ENCODE results near the gene NBPF1. TPM values are rescaled to one million over a fixed set of nuclear protein-coding genes. Genes with fewer than 3 reads are reported as not detected.
"Not testable (repeated sequence)": the region's sequence is repeated elsewhere in the genome, so short reads cannot be mapped to it uniquely, and the experiment has no call there.

NBPF1 gene
- total and polyA plus RNA-seq, 3 donors from 2014 or later, result 75.6 to 109 (median 93.9) TPM

DNA sequence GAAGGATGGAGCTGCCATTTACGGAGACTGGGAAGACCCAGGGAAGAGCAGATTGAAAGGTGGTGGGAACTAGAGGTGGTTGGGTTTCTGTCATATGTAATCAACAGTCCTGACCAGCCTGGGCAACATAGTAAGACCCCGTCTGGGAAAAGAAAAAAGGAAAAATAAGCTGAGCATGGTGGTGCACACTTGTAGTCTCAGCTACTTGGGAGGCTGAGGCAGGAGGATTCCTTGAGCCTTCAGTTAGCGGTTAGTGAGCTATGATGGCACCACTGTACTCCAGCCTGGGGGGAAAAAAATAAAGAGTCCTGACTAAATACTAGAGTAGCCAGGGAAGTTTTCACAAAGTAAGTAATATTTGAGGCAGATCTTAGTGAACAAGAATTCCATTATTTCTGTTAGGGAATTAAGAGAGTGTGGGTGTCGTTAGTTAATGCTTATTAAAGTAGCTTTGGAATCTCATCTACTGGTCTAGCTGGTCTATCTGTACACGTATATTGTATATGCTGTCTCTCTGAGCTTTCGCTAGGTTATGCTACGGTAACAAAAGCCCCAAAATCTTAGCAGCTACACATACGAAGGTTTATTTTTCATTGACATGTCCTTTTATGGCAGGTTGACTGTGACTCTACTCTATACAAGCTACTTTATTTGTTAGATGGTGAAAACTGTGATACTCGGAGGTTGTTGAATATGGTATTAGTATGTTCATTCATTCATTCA is 4.4 kb downstream of the NBPF1 start:
- no peak for DNase-seq
- no peak overlapping the region for H3K27ac ChIP-seq
- H3K4me1 ChIP-seq, result peaks cover 12% of the 10 kb centered on the region
- no peaks in the 10 kb centered on the region for H3K27me3 ChIP-seq
- intact Hi-C loops (cut with DNase I; ENCODE audit: low total_unique reads), result no loop called here
- 88 to 93% methylated on average over 9 of the region's 9 CpGs for WGBS, 2 donors
- no peak overlapping the region for H3K4me3 ChIP-seq
- no peaks in the 10 kb centered on the region for H3K9me3 ChIP-seq
- no peak for TF ChIP-seq POLR2A (IDR thresholded peaks at IDR 0.05)
- TF ChIP-seq, protein P1, sequence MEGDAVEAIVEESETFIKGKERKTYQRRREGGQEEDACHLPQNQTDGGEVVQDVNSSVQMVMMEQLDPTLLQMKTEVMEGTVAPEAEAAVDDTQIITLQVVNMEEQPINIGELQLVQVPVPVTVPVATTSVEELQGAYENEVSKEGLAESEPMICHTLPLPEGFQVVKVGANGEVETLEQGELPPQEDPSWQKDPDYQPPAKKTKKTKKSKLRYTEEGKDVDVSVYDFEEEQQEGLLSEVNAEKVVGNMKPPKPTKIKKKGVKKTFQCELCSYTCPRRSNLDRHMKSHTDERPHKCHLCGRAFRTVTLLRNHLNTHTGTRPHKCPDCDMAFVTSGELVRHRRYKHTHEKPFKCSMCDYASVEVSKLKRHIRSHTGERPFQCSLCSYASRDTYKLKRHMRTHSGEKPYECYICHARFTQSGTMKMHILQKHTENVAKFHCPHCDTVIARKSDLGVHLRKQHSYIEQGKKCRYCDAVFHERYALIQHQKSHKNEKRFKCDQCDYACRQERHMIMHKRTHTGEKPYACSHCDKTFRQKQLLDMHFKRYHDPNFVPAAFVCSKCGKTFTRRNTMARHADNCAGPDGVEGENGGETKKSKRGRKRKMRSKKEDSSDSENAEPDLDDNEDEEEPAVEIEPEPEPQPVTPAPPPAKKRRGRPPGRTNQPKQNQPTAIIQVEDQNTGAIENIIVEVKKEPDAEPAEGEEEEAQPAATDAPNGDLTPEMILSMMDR (IDR thresholded peaks at IDR 0.05), result no peak
- peaks cover 4% of the 10 kb centered on the region for H3K36me3 ChIP-seq (ENCODE audit: low read depth, missing control alignments)

DNA sequence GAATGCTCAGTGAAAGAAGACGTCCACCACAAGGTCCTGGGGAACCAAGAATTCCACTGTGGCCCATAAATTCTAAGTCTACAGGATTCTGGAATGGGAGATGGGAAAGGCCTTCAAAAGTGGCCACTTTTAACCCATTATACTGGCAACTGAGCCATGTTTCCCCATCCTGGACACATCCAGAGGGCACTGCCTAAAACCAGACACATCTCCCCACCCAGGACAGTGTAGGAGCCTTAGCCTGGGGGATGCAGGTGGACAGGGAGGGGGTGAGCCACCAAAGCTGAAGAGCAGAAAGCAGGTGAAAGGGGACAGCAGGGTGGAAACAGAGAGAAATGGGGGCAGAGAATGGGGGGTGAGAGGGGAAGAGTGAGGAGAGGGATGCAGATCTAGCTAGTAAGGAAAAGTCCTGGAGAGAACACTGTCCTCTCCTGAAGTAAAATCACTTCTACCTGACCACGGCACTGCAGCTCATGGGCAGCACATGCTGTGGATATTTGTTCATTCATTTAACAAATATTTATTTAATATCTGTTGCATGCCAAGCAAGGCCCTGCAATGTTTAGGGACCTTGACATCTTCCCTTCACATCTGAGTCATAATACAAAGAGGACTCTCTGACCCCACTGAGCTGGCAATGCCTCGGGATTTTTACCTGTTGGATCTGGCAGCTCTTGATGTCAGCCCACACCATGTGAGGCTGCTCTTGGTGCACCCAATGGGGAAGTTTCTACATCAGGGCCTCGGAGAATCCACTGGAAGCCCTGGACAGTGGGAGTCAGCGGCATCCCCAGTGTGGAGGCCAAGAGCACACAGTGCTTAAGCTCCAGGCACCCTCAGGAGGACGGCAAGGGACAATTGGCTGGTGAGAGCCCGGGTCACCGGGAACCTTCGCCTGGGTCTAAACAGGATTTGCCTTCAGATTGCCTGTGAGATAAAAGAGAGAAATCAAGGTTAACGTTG is 5.2 kb downstream of the NBPF1 start:
- intact Hi-C loops (cut with DNase I; ENCODE audit: low total_unique reads); DNase-seq; H3K36me3 ChIP-seq (ENCODE audit: low read depth, missing control alignments); H3K4me3 ChIP-seq; H3K9me3 ChIP-seq; H3K4me1 ChIP-seq; H3K27me3 ChIP-seq; H3K27ac ChIP-seq: not testable (repeated sequence)
- WGBS, 2 donors, result 91 to 92% methylated on average over 10 of the region's 10 CpGs

DNA sequence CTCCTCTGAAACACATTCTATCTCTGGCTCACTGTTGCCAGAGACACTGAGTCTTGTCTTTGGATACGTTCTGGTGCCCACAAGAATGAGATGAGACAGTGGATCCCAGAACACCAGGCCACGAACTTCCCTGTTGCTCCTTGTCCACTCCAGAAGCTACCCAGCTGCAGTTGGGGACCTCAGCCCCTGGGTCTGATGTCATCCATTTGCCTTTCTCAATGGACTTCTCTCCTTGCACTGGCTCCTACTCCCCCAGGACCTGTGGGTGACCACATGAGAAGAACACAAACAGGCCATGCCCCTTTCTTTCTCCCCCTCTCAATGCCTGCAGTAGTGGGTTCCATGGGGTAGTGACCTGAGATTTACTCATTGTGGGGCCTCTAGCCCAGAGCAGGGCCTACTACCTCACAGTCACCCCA is 5.9 kb downstream of the NBPF1 start:
- Histone ChIP-seq H3K27ac (no peak overlapping the region), H3K27me3 (no peaks in the 10 kb centered on the region), H3K4me1 (peaks cover 6% of the 10 kb centered on the region), H3K4me3 (no peak overlapping the region), H3K36me3 (ENCODE audit: low read depth, missing control alignments) (peaks cover 4% of the 10 kb centered on the region), H3K9me3 (no peaks in the 10 kb centered on the region)
- intact Hi-C loops (cut with DNase I; ENCODE audit: low total_unique reads), result no loop called here
- DNase-seq, result no peak
- TF ChIP-seq, protein P1 (IDR thresholded peaks at IDR 0.05), result no peak
- no peak for TF ChIP-seq POLR2A (IDR thresholded peaks at IDR 0.05)
- 91 to 92% methylated on average over 2 of the region's 2 CpGs for WGBS, 2 donors

DNA sequence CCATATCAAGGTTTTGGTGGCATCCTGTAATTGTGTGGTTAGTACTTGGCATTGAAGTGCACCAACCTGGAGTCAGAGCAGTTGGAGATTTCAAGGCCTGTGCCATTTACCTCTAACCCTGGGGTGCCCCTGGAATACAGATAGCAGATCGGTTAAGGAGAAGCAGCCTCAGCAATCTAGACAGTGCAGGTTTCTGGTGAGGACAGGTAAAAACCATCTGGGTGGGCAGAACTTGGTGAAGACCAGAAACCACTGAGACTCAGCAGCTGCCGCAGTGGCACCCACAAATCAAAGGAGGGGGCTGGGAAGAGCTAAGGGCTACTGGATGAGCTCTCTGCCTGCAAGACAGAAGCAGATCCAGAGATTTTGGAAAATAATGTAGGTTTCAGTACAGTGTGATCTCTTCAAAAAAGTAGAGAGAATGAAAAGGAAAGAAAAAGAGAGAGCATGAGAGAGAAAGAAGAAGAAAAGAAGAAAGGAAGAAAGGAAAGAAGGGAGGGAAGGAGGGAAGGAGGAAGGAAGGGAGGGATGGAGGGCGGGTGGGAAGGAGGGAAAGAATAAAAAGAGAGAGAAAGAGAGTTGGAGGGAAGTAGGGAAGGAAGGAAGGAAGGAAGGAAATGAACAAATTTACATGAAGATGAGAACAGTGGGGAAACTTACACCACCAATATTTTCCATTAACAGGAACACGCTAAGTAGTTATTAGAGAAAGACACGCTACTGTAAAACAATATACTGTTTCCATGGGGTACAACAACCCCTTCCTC is 6.5 kb downstream of the NBPF1 start:
- H3K27ac ChIP-seq; DNase-seq; H3K36me3 ChIP-seq (ENCODE audit: low read depth, missing control alignments); H3K4me1 ChIP-seq; H3K9me3 ChIP-seq; intact Hi-C loops (cut with DNase I; ENCODE audit: low total_unique reads); H3K4me3 ChIP-seq; H3K27me3 ChIP-seq: not testable (repeated sequence)
- 90 to 92% methylated on average over 5 of the region's 5 CpGs for WGBS, 2 donors

DNA sequence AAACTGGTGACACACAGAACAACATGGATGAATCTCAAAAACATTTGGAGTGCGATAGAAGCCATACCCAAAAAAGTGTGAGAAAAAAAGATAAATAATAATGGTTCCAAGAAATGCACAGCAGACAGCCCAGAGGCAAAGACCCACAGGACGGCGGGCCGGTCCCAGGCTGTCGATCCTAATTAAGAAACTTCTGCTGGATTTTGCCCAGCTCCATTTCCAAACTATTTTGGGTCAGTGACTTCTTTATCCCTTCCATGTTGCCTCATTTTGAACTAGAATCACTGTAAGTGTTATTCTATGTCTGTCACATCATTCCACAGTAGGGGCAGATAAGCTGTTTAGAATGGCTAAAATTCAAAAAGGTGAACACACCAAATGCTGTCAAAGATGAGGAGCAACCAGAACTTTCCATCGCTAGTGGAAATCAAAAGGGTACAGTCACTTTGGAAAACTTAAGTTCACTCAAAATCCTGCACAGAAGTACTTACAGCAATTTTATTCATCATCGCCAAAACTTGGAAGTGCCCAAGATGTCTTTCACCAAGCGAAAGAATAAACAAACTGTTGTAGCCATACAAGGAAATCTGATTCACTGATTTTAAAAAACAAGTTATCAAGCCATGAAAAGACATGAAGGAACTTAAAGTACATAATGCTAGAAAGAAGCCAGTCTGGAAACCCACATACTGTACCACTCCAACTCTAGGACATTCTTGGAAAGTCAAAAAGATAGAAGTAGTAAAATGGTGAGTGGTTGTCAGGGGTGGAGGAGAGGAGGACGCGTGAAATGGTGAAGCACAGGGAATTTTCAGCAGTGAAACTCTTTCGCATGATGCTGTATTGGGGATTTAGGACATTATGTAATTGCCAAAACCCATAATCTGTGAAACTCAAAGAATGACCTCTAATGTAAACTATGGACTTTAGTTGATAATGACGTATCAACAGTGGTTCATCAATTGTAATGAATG is 7.5 kb downstream of the NBPF1 start:
- WGBS, 2 donors, result 79 to 84% methylated on average over 12 of the region's 12 CpGs

More for the DNA sequence above, 7.5 kb downstream of the NBPF1 start:
- TF ChIP-seq, protein P1 (IDR thresholded peaks at IDR 0.05), result no peak
- intact Hi-C loops (cut with DNase I; ENCODE audit: low total_unique reads), result no loop called here
- Histone ChIP-seq H3K4me3 (no peak overlapping the region), H3K4me1 (no peaks in the 10 kb centered on the region), H3K9me3 (no peaks in the 10 kb centered on the region), H3K27ac (no peak overlapping the region), H3K36me3 (ENCODE audit: low read depth, missing control alignments) (peaks cover 4% of the 10 kb centered on the region), H3K27me3 (no peaks in the 10 kb centered on the region)
- DNase-seq, result no peak
